ENCODE measurements around the gene DSTYK.

Gene DSTYK

DNA sequence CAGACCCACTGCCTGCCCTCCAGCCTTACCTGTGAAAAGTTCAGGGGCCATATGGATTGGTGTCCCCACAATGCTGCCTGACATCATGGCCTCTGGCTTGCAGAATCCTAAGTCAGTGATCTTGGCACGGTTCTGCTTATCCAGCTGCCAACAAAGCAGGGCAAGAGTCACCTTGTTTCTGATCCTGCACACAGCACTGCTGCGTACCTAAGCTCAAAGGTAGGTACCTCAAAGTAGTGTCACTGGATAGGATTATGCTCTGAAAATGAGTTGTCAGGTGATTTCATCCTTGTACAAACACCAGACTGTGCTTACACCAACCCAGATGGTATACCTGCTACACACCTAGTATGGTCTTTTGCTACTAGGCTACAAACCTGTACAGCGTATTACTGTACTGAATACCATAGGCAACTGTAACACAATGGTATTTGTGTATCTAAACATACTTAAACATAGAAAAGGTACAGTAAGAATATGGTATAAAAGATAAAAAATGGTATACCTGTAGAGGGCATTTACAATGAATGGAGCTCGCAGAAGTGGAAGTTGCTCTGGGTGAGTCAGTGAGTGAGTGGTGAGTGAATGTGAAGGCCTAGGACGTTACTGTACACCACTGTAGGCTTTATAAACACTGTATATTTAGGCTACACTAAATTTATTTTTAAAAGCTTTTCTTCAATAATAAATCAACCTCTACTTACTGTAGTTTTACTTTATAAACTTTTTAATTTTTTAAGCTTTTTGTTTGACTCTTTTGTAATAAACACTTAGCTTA lies 60.7 kb downstream of the DSTYK start:
- ATAC-seq (ENCODE audit: low read depth) (no peak), DNase-seq (ENCODE audit: low spot score) (no peak)
- H3K27me3 ChIP-seq (ENCODE audit: insufficient read depth, poor library complexity, severe bottlenecking): no peaks in the 10 kb centered on the region
- no peaks in the 10 kb centered on the region for H3K4me1 ChIP-seq (ENCODE audit: insufficient read depth, poor library complexity, severe bottlenecking)
- peaks cover 25% of the 10 kb centered on the region for H3K36me3 ChIP-seq (ENCODE audit: low read depth)
- H3K4me3 ChIP-seq (ENCODE audit: severe bottlenecking): no peak overlapping the region
- H3K9me3 ChIP-seq (ENCODE audit: severe bottlenecking): peaks cover 3% of the 10 kb centered on the region
- TF ChIP-seq, protein P1, sequence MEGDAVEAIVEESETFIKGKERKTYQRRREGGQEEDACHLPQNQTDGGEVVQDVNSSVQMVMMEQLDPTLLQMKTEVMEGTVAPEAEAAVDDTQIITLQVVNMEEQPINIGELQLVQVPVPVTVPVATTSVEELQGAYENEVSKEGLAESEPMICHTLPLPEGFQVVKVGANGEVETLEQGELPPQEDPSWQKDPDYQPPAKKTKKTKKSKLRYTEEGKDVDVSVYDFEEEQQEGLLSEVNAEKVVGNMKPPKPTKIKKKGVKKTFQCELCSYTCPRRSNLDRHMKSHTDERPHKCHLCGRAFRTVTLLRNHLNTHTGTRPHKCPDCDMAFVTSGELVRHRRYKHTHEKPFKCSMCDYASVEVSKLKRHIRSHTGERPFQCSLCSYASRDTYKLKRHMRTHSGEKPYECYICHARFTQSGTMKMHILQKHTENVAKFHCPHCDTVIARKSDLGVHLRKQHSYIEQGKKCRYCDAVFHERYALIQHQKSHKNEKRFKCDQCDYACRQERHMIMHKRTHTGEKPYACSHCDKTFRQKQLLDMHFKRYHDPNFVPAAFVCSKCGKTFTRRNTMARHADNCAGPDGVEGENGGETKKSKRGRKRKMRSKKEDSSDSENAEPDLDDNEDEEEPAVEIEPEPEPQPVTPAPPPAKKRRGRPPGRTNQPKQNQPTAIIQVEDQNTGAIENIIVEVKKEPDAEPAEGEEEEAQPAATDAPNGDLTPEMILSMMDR (IDR thresholded peaks at IDR 0.05; ENCODE audit: poor library complexity, severe bottlenecking): no peak
- no peak overlapping the region for H3K27ac ChIP-seq (ENCODE audit: poor library complexity, severe bottlenecking)

GRCh38 chr1:205147191-205147835 lies 64.2 kb downstream of the DSTYK start:
- DNase-seq (ENCODE audit: low spot score) (no peak), ATAC-seq (ENCODE audit: low read depth) (no peak)
- no peaks in the 10 kb centered on the region for H3K27me3 ChIP-seq (ENCODE audit: insufficient read depth, poor library complexity, severe bottlenecking)
- no peak overlapping the region for H3K4me3 ChIP-seq (ENCODE audit: severe bottlenecking)
- H3K27ac ChIP-seq (ENCODE audit: poor library complexity, severe bottlenecking): no peak overlapping the region
- no peaks in the 10 kb centered on the region for H3K4me1 ChIP-seq (ENCODE audit: insufficient read depth, poor library complexity, severe bottlenecking)
- H3K9me3 ChIP-seq (ENCODE audit: severe bottlenecking): no peaks in the 10 kb centered on the region
- TF ChIP-seq, protein P1 (IDR thresholded peaks at IDR 0.05; ENCODE audit: poor library complexity, severe bottlenecking): no peak
- 0 out of 2 replicates have a peak, but pooled peaks cover 3% of the 10 kb centered on the region for H3K36me3 ChIP-seq (ENCODE audit: low read depth)

GRCh38 chr1:205144751-205145150 lies 66.8 kb downstream of the DSTYK start:
- no peak overlapping the region for H3K27ac ChIP-seq (ENCODE audit: poor library complexity, severe bottlenecking)
- ATAC-seq (ENCODE audit: low read depth): peak; percentile 59
- H3K36me3 ChIP-seq (ENCODE audit: low read depth): no peaks in the 10 kb centered on the region
- TF ChIP-seq, protein P1 (IDR thresholded peaks at IDR 0.05; ENCODE audit: poor library complexity, severe bottlenecking): no peak
- no peaks in the 10 kb centered on the region for H3K9me3 ChIP-seq (ENCODE audit: severe bottlenecking)
- DNase-seq (ENCODE audit: low spot score): no peak
- no peak overlapping the region for H3K4me3 ChIP-seq (ENCODE audit: severe bottlenecking)
- no peaks in the 10 kb centered on the region for H3K27me3 ChIP-seq (ENCODE audit: insufficient read depth, poor library complexity, severe bottlenecking)
- no peaks in the 10 kb centered on the region for H3K4me1 ChIP-seq (ENCODE audit: insufficient read depth, poor library complexity, severe bottlenecking)

GRCh38 chr1:205144046-205144720 lies 67.3 kb downstream of the DSTYK start:
- Histone ChIP-seq H3K4me1 (ENCODE audit: insufficient read depth, poor library complexity, severe bottlenecking) (no peaks in the 10 kb centered on the region), H3K4me3 (ENCODE audit: severe bottlenecking) (no peak overlapping the region), H3K36me3 (ENCODE audit: low read depth) (no peaks in the 10 kb centered on the region), H3K27me3 (ENCODE audit: insufficient read depth, poor library complexity, severe bottlenecking) (no peaks in the 10 kb centered on the region), H3K9me3 (ENCODE audit: severe bottlenecking) (no peaks in the 10 kb centered on the region), H3K27ac (ENCODE audit: poor library complexity, severe bottlenecking) (no peak overlapping the region)
- DNase-seq (ENCODE audit: low spot score) (no peak), ATAC-seq (ENCODE audit: low read depth) (no peak)
- TF ChIP-seq, protein P1 (IDR thresholded peaks at IDR 0.05; ENCODE audit: poor library complexity, severe bottlenecking): no peak

Measured in RWPE2 (cell line).